Neutrophil (primary cell): ENCODE data around the gene GANC.

Experiments
- H3K27ac ChIP-seq: fragments of 200-600 bp; sonication (generic); 2 replicates; pipeline ENCODE4 v1.5.1; 2016; ENCODE audit warnings: mild to moderate bottlenecking, moderate library complexity
- H3K27me3 ChIP-seq: fragments of 200-600 bp; sonication (generic); 2 replicates; pipeline ENCODE4 v1.6.0; 2016; ENCODE audit warnings: mild to moderate bottlenecking
- H3K36me3 ChIP-seq: fragments of 200-600 bp; sonication (generic); 2 replicates; pipeline ENCODE4 v1.5.1; 2017
- H3K4me1 ChIP-seq, 2 experiments: fragments of 200-600 bp in 1 of 2; sonication (generic) in 1 of 2; 1 replicate in 1 of 2; 2 replicates in 1 of 2; pipeline versions ENCODE4 v1.5.1 to v1.6.1; 2013 to 2016; ENCODE audit warnings: low read depth in 1 of 2, low read length in 1 of 2, mild to moderate bottlenecking in 1 of 2, moderate library complexity in 1 of 2; ENCODE audit not compliant: control insufficient read depth in 1 of 2, insufficient read depth in 1 of 2
- H3K4me3 ChIP-seq, 2 experiments: fragments of 200-600 bp in 1 of 2; sonication (generic) in 1 of 2; 1 replicate in 1 of 2; 2 replicates in 1 of 2; pipeline ENCODE4 v1.5.1; 2013 to 2016; ENCODE audit warnings: low read depth in 1 of 2, low read length in 1 of 2, mild to moderate bottlenecking in 1 of 2, moderate library complexity in 1 of 2
- H3K9me3 ChIP-seq: fragments of 200-600 bp; sonication (generic); 2 replicates; pipeline ENCODE4 v1.5.1; 2016
- CTCF ChIP-seq: fragments of 200-600 bp; sonication (generic); IDR thresholded peaks from 2 replicates; pipeline ENCODE4 v1.5.1; 2016; ENCODE audit warnings: antibody characterized with exemption

The GANC gene

GRCh38 chr15:42385980-42386700 is 113.1 kb downstream of the GANC start:
- TF ChIP-seq CTCF, result no peak
- H3K36me3 ChIP-seq, result peaks cover 46% of the 10 kb centered on the region
- no peak overlapping the region for H3K4me3 ChIP-seq
- H3K27ac ChIP-seq, result peak overlapping the region; percentile 50
- H3K27me3 ChIP-seq, result no peaks in the 10 kb centered on the region
- H3K9me3 ChIP-seq, result no peaks in the 10 kb centered on the region
- H3K4me1 ChIP-seq, result peaks cover 10 to 14% of the 10 kb centered on the region in 2 experiments

GRCh38 chr15:42387603-42388002 is 114.6 kb downstream of the GANC start:
- Histone ChIP-seq H3K27me3 (no peaks in the 10 kb centered on the region), H3K4me1 (peaks cover 9 to 13% of the 10 kb centered on the region in 2 experiments), H3K4me3 (no peak overlapping the region), H3K36me3 (peaks cover 58% of the 10 kb centered on the region), H3K27ac (no peak overlapping the region), H3K9me3 (no peaks in the 10 kb centered on the region)
- TF ChIP-seq CTCF, result no peak

GRCh38 chr15:42392309-42393024 is 119.5 kb downstream of the GANC start:
- no peak overlapping the region for H3K27ac ChIP-seq
- no peak overlapping the region for H3K4me3 ChIP-seq
- no peaks in the 10 kb centered on the region for H3K27me3 ChIP-seq
- H3K36me3 ChIP-seq, result peaks cover 78% of the 10 kb centered on the region
- TF ChIP-seq CTCF, result no peak
- no peaks in the 10 kb centered on the region for H3K9me3 ChIP-seq
- H3K4me1 ChIP-seq, result peaks cover 8 to 10% of the 10 kb centered on the region in 2 experiments

- TF ChIP-seq CTCF, result no peak
- Histone ChIP-seq H3K36me3 (peaks cover 75% of the 10 kb centered on the region), H3K4me3 (no peak overlapping the region), H3K27ac (no peak overlapping the region), H3K9me3 (no peaks in the 10 kb centered on the region), H3K4me1 (peaks cover 8 to 10% of the 10 kb centered on the region in 2 experiments), H3K27me3 (no peaks in the 10 kb centered on the region)
These were observed 121.1 kb downstream of the GANC start for GRCh38 chr15:42394106-42394505.

- Histone ChIP-seq H3K4me1 (peaks cover 8 to 10% of the 10 kb centered on the region in 2 experiments), H3K4me3 (no peak overlapping the region), H3K36me3 (peaks cover 79% of the 10 kb centered on the region), H3K9me3 (no peaks in the 10 kb centered on the region), H3K27me3 (no peaks in the 10 kb centered on the region), H3K27ac (peak overlapping the region; percentile 50)
- TF ChIP-seq CTCF, result no peak
These were observed 122.8 kb downstream of the GANC start for GRCh38 chr15:42395838-42396237.
